Spinal cord (tissue), 4 donors: ENCODE results near the gene UCHL5. TPM values are rescaled to one million over a fixed set of nuclear protein-coding genes. Genes with fewer than 3 reads are reported as not detected.

Source experiments
- polyA plus RNA-seq, 2 donors: library from polyadenylated mRNA; unstranded; fragments of 120-200 nt; gene quantifications; one replicate each; pipeline ENCODE4 v1.2.1, GENCODE V29; 2013; ENCODE audit not compliant: insufficient read length in 2 of 2
- small RNA-seq: library from RNA; depleted of rRNA; stranded (forward); fragments of <200 nt; gene quantifications from one replicate; pipeline ENCODE3, GENCODE V24; 2014; ENCODE audit warnings: low replicate concordance
- total RNA-seq, 2 donors: library from RNA; depleted of rRNA in 1 of 2; stranded (reverse); fragments of 120-200 nt in 1 of 2; fragments of >200 nt in 1 of 2; gene quantifications; one replicate each; pipeline versions ENCODE4 v1.2.3 to v1.2.4, GENCODE V29; 2013 to 2014

UCHL5 gene
- total and polyA plus RNA-seq, 4 donors, result 29.8 to 54.3 (median 41.5) TPM

Small RNA genes lying within 50 kb of the gene (small RNA-seq; reads per million reads assigned to genes)
- gene SCARNA18B, result not detected

Other genes starting within 250 kb of the UCHL5 start
- 100 to 1,000 TPM; 133 to 254 TPM for gene RO60, start 252 bp upstream of the UCHL5 start, total RNA-seq
- 10 to 100 TPM; 26.8 to 47.7 TPM for gene RO60, start 252 bp upstream of the UCHL5 start, polyA plus RNA-seq
- 10 to 100 TPM; 12.9 to 13.2 TPM for gene GLRX2, start 46.1 kb upstream of the UCHL5 start, total RNA-seq
- gene GLRX2, start 46.1 kb upstream of the UCHL5 start, polyA plus RNA-seq, result 10 to 100 TPM; 22.3 to 27.6 TPM
- gene CDC73, start 62.7 kb upstream of the UCHL5 start, total RNA-seq, result 10 to 100 TPM; 23.5 to 44.0 TPM
- 10 to 100 TPM; 20.2 to 29.9 TPM for gene CDC73, start 62.7 kb upstream of the UCHL5 start, polyA plus RNA-seq
- gene B3GALT2, start 127.3 kb upstream of the UCHL5 start, total RNA-seq, result 10 to 100 TPM; 11.6 to 42.8 TPM
- gene B3GALT2, start 127.3 kb upstream of the UCHL5 start, polyA plus RNA-seq, result 10 to 100 TPM; 25.8 to 32.3 TPM